ENCODE results near the gene UBL4B. TPM values are rescaled to one million over a fixed set of nuclear protein-coding genes. Genes with fewer than 3 reads are reported as not detected.

Gene UBL4B
- total RNA-seq, 1 experiment from 2014 or later: not detected

GRCh38 chr1:110125810-110126209, 13.6 kb downstream of the UBL4B start:
- H3K9ac ChIP-seq (ENCODE audit: extremely low read depth, insufficient read length, low read length): no peak overlapping the region
- H2AFZ ChIP-seq (ENCODE audit: low read length): no peak overlapping the region
- Mint-ChIP-seq H3K4me1 (peaks cover 3 to 5% of the 10 kb centered on the region in 2 experiments), H3K4me3 (no peak overlapping the region), H3K27me3 (ENCODE audit: low read depth) (peaks cover 63% of the 10 kb centered on the region), H3K36me3 (ENCODE audit: insufficient read depth in 1 of 3, low read depth in 3 of 3) (peaks cover 0 to 3% (median 0%) of the 10 kb centered on the region in 3 experiments; a peak in 1 of 7 replicates), H3K9me3 (peaks cover 7 to 26% of the 10 kb centered on the region in 2 experiments), H3K27ac (no peak overlapping the region)
- no peak overlapping the region for H3K56ac ChIP-seq (ENCODE audit: insufficient read length, low read depth, low read length)
- no peak overlapping the region for H4K5ac ChIP-seq (ENCODE audit: insufficient read length, low read depth, low read length)
- no peaks in the 10 kb centered on the region for H4K20me1 ChIP-seq (ENCODE audit: control insufficient read depth, insufficient read depth, insufficient read length)
- no peaks in the 10 kb centered on the region for H3K9me3 ChIP-seq (ENCODE audit: control insufficient read depth, low read depth, low read length)
- H3K23me2 ChIP-seq (ENCODE audit: insufficient read length, low read depth, low read length, poor library complexity, severe bottlenecking): no peaks in the 10 kb centered on the region
- H4K8ac ChIP-seq (replicated peaks; ENCODE audit: insufficient read length, low read depth, low read length): no peak overlapping the region
- no peak overlapping the region for H2BK20ac ChIP-seq (ENCODE audit: low read depth, low read length, poor library complexity, severe bottlenecking)
- H2BK120ac ChIP-seq (ENCODE audit: low read depth, low read length, poor library complexity, severe bottlenecking): no peak overlapping the region
- no peak overlapping the region for H4K91ac ChIP-seq (ENCODE audit: insufficient read length, low read depth, low read length)
- H3K4ac ChIP-seq (ENCODE audit: low read depth, low read length): no peak overlapping the region
- H3K27ac ChIP-seq (ENCODE audit: insufficient read length, low read depth, low read length): no peak overlapping the region
- H3K4me2 ChIP-seq (ENCODE audit: insufficient read depth, insufficient read length, low read length): no peak overlapping the region
- TF ChIP-seq CTCF (conservative IDR thresholded peaks at IDR 0.05): no peak
- no peak overlapping the region for H2BK12ac ChIP-seq (ENCODE audit: insufficient read length, low read depth, low read length)
- H3K4me1 ChIP-seq (ENCODE audit: insufficient read depth, low read length): no peaks in the 10 kb centered on the region; the same call in 1 of the 2 replicates
- peaks cover 7% of the 10 kb centered on the region; the same call in 1 of the 2 replicates for H3K27me3 ChIP-seq (ENCODE audit: insufficient read depth, low read length)
- no peak overlapping the region for H3K18ac ChIP-seq (ENCODE audit: insufficient read length, low read depth, low read length)
- H2BK15ac ChIP-seq (ENCODE audit: low read depth, low read length): no peak overlapping the region
- H2AK5ac ChIP-seq (ENCODE audit: insufficient read length, low read length): no peak overlapping the region
- H3K79me2 ChIP-seq (ENCODE audit: insufficient read depth, low read length): no peaks in the 10 kb centered on the region; the same call in 1 of the 2 replicates
- H3K23ac ChIP-seq (ENCODE audit: insufficient read length, low read depth, low read length): no peak overlapping the region
- H3K79me1 ChIP-seq (ENCODE audit: insufficient read depth, low read depth, low read length, poor library complexity, severe bottlenecking): no peaks in the 10 kb centered on the region
- H3T11ph ChIP-seq (ENCODE audit: low read length): no peak overlapping the region
- DNase-seq: no peak
- no peak overlapping the region for H2BK5ac ChIP-seq (ENCODE audit: insufficient read length, low read length)
- whole genome bisulfite sequencing (ENCODE audit: extremely low coverage, insufficient read length, low lambda C conversion rate): no CpG with 5 or more reads among the region's 4 CpGs
- H3K14ac ChIP-seq (ENCODE audit: insufficient read depth, low read length): no peak overlapping the region
